SK-N-MC (cell line): ENCODE data around the gene EIF2S3.
"Not testable (repeated sequence)": the region's sequence is repeated elsewhere in the genome, so short reads cannot be mapped to it uniquely, and the experiment has no call there.

Source experiments
- FOXP2 ChIP-seq: optimal IDR thresholded peaks from 2 replicates; pipeline ENCODE3; 2011; ENCODE audit warnings: mild to moderate bottlenecking, moderate library complexity; ENCODE audit not compliant: insufficient read depth; ENCODE audit errors: extremely low read length, control extremely low read depth
- POLR2AphosphoS5 ChIP-seq: IDR thresholded peaks from 2 replicates; pipeline ENCODE4 v1.6.1; 2012; ENCODE audit warnings: mild to moderate bottlenecking, low read depth, low read length, borderline replicate concordance

GRCh38 chrX:24050522-24051318, 4.0 kb upstream of the EIF2S3 start:
- TF ChIP-seq POLR2AphosphoS5, FOXP2: not testable (repeated sequence)
